ENCODE measurements around the gene PLCB4.

DNA sequence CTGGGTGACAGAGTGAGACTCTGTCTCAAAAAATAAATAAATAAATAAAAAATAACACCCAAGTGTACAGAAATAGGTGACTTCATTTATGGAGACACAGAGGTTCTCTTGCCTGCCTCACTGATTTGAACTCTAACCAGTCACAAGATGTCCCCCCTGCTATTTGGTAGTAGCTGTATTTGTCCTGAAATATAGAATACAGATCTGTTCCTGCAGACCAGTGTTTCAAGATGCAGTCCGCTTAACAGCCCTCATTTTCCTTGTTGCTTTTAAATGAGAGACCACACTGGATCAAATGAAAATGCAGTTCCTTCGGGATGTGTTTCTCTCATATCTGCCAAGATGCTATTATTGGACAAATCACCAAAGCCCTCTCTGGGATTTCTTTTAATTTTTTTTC lies 7.6 kb downstream of the PLCB4 start:
- TF ChIP-seq EP300 (IDR thresholded peaks at IDR 0.05) (no peak), POLR2A (IDR thresholded peaks at IDR 0.05; ENCODE audit: low read depth) (no peak)
- TF ChIP-seq, protein P1, sequence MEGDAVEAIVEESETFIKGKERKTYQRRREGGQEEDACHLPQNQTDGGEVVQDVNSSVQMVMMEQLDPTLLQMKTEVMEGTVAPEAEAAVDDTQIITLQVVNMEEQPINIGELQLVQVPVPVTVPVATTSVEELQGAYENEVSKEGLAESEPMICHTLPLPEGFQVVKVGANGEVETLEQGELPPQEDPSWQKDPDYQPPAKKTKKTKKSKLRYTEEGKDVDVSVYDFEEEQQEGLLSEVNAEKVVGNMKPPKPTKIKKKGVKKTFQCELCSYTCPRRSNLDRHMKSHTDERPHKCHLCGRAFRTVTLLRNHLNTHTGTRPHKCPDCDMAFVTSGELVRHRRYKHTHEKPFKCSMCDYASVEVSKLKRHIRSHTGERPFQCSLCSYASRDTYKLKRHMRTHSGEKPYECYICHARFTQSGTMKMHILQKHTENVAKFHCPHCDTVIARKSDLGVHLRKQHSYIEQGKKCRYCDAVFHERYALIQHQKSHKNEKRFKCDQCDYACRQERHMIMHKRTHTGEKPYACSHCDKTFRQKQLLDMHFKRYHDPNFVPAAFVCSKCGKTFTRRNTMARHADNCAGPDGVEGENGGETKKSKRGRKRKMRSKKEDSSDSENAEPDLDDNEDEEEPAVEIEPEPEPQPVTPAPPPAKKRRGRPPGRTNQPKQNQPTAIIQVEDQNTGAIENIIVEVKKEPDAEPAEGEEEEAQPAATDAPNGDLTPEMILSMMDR (IDR thresholded peaks at IDR 0.05) = no peak
